Measurements from ENCODE around the gene NTNG1. TPM values are rescaled to one million over a fixed set of nuclear protein-coding genes. Genes with fewer than 3 reads are reported as not detected.

NTNG1 gene
- total RNA-seq, 3 donors from 2014 or later (not counting 1 experiment from before 2014, with no cell fraction given): 0.58 TPM; not detected in 2

- H3K27ac Mint-ChIP-seq: no peak overlapping the region
- H3K4me1 Mint-ChIP-seq: no peaks in the 10 kb centered on the region
- no peak overlapping the region for H3K4me3 Mint-ChIP-seq
- TF ChIP-seq, protein P1, sequence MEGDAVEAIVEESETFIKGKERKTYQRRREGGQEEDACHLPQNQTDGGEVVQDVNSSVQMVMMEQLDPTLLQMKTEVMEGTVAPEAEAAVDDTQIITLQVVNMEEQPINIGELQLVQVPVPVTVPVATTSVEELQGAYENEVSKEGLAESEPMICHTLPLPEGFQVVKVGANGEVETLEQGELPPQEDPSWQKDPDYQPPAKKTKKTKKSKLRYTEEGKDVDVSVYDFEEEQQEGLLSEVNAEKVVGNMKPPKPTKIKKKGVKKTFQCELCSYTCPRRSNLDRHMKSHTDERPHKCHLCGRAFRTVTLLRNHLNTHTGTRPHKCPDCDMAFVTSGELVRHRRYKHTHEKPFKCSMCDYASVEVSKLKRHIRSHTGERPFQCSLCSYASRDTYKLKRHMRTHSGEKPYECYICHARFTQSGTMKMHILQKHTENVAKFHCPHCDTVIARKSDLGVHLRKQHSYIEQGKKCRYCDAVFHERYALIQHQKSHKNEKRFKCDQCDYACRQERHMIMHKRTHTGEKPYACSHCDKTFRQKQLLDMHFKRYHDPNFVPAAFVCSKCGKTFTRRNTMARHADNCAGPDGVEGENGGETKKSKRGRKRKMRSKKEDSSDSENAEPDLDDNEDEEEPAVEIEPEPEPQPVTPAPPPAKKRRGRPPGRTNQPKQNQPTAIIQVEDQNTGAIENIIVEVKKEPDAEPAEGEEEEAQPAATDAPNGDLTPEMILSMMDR (IDR thresholded peaks at IDR 0.05): no peak
- no peaks in the 10 kb centered on the region for H3K27me3 ChIP-seq (ENCODE audit: control insufficient read depth, insufficient read depth, low read length)
- intact Hi-C loops (cut with micrococcal nuclease): no loop called here
- no peaks in the 10 kb centered on the region for H3K9me3 ChIP-seq (ENCODE audit: control insufficient read depth, insufficient read depth, low read length)
- H3K4me3 ChIP-seq (ENCODE audit: low read length): no peak overlapping the region
- H3K36me3 Mint-ChIP-seq: no peaks in the 10 kb centered on the region
- H3K36me3 ChIP-seq (ENCODE audit: control insufficient read depth, insufficient read depth, low read length): no peaks in the 10 kb centered on the region
- ATAC-seq (no peak), DNase-seq (no peak)
- peaks cover 0 to 2% of the 10 kb centered on the region in 2 donors for H3K9me3 Mint-ChIP-seq
- 84% methylated on average over 15 of the region's 15 CpGs for WGBS (ENCODE audit: insufficient coverage)
- no peaks in the 10 kb centered on the region for H3K4me1 ChIP-seq (ENCODE audit: control insufficient read depth, insufficient read depth, low read length)
- no peak overlapping the region for H3K27ac ChIP-seq (ENCODE audit: low read length)
- peaks cover 21 to 22% of the 10 kb centered on the region in 2 donors for H3K27me3 Mint-ChIP-seq (ENCODE audit: low read depth in 2 of 2)
Measured at GRCh38 chr1:107389410-107390396, 248.9 kb downstream of the NTNG1 start.

DNA sequence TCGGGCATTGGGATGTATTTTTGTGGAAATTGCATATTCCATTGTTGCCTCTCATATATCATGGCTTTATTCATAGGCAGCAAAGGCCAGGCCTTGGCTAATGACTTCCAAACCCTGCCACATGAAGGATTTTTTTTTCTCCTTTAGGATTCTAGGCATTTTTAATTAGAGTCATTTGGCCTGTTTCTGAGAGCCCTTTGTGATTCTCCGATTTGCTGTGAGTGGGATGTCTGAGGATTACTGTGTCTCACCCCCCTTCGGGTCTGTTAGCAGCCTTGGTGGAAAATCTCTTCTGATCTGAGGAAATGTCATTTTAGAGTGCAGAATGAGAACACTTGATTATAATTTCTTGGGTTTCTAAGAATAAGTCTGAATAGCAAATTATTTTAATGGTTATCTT, 253.5 kb downstream of the NTNG1 start:
- TF ChIP-seq, protein P1 (IDR thresholded peaks at IDR 0.05): no peak
- intact Hi-C loops (cut with micrococcal nuclease): no loop called here
- Mint-ChIP-seq H3K27me3 (ENCODE audit: low read depth in 2 of 2) (peaks cover 20 to 30% of the 10 kb centered on the region in 2 donors), H3K4me1 (no peaks in the 10 kb centered on the region), H3K4me3 (no peak overlapping the region), H3K36me3 (no peaks in the 10 kb centered on the region), H3K27ac (no peak overlapping the region), H3K9me3 (peaks cover 0 to 2% of the 10 kb centered on the region in 2 donors)
- no peaks in the 10 kb centered on the region for H3K4me1 ChIP-seq (ENCODE audit: control insufficient read depth, insufficient read depth, low read length)
- no peak overlapping the region for H3K27ac ChIP-seq (ENCODE audit: low read length)
- WGBS (ENCODE audit: insufficient coverage): 93% methylated on average over 3 of the region's 3 CpGs
- H3K36me3 ChIP-seq (ENCODE audit: control insufficient read depth, insufficient read depth, low read length): no peaks in the 10 kb centered on the region
- no peak overlapping the region for H3K4me3 ChIP-seq (ENCODE audit: low read length)
- H3K9me3 ChIP-seq (ENCODE audit: control insufficient read depth, insufficient read depth, low read length): no peaks in the 10 kb centered on the region
- ATAC-seq: no peak
- no peaks in the 10 kb centered on the region for H3K27me3 ChIP-seq (ENCODE audit: control insufficient read depth, insufficient read depth, low read length)
- DNase-seq: no peak

- ATAC-seq: no peak
- H3K4me3 ChIP-seq (ENCODE audit: low read length): no peak overlapping the region
- no peaks in the 10 kb centered on the region for H3K36me3 ChIP-seq (ENCODE audit: control insufficient read depth, insufficient read depth, low read length)
- H3K4me3 Mint-ChIP-seq: no peak overlapping the region
- TF ChIP-seq, protein P1 (IDR thresholded peaks at IDR 0.05): no peak
- H3K27me3 Mint-ChIP-seq (ENCODE audit: low read depth in 2 of 2): peaks cover 5 to 17% of the 10 kb centered on the region in 2 donors
- intact Hi-C loops (cut with micrococcal nuclease): no loop called here
- no peaks in the 10 kb centered on the region for H3K9me3 Mint-ChIP-seq
- WGBS (ENCODE audit: insufficient coverage): 100% methylated on average over 4 of the region's 4 CpGs
- no peaks in the 10 kb centered on the region for H3K27me3 ChIP-seq (ENCODE audit: control insufficient read depth, insufficient read depth, low read length)
- no peaks in the 10 kb centered on the region for H3K36me3 Mint-ChIP-seq
- H3K27ac ChIP-seq (ENCODE audit: low read length): no peak overlapping the region
- H3K4me1 Mint-ChIP-seq: no peaks in the 10 kb centered on the region
- no peaks in the 10 kb centered on the region for H3K4me1 ChIP-seq (ENCODE audit: control insufficient read depth, insufficient read depth, low read length)
- no peak overlapping the region for H3K27ac Mint-ChIP-seq
- no peak for DNase-seq
- H3K9me3 ChIP-seq (ENCODE audit: control insufficient read depth, insufficient read depth, low read length): no peaks in the 10 kb centered on the region
Measured at GRCh38 chr1:107401704-107402103, 260.9 kb downstream of the NTNG1 start.
